ENCODE data around the gene CDH15. TPM values are rescaled to one million over a fixed set of nuclear protein-coding genes. Genes with fewer than 3 reads are reported as not detected.

CDH15 gene
- total and polyA plus RNA-seq, 2 of the 13 experiments (the other 11 are each of a cell fraction or from before 2014, with no cell fraction given): 0.74 to 2.2 TPM

DNA sequence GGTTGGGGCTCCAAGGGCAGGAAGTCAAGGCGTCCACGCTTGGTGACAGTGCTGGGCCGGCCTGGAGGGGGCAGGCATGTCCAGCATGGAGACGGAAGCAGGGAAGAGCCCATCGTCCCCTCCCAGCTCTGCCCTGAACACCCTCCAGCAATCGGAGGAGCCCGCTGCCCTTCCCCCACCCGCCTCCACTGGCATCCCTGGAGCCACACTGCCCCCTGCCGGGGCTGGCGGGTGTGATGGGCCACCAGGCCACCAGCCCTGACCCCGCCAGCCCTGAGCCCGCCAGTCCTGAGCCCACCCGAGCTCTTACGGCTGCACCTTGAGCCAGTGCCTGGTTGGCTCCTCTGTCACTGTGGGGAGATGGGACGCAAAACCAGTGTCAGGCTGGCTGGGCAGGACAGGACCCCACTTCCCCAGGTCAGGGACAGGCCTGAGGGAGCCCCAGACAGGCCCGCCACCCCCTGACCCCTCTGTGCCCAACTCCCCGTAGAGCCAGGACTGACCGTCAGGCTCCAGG lies 4.1 kb upstream of the CDH15 start (continued):
- TF ChIP-seq GZF1 (CRISPR knock-in tag; IDR thresholded peaks at IDR 0.05) (peak; percentile 92), NFE2L2 (IDR thresholded peaks at IDR 0.05; ENCODE audit: low read length) (no peak), ZSCAN29 (CRISPR knock-in tag; conservative IDR thresholded peaks at IDR 0.05) (peak; percentile 67; the same call in 1 of the 2 replicates), NFATC3 (CRISPR knock-in tag; IDR thresholded peaks at IDR 0.05) (no peak), MATR3 (CRISPR knock-in tag; IDR thresholded peaks at IDR 0.05) (peak; percentile 79; the same call in 1 of the 2 replicates), ARNTL (CRISPR knock-in tag; IDR thresholded peaks at IDR 0.05) (peak; percentile 60; the same call in 1 of the 2 replicates), CHD2 (IDR thresholded peaks at IDR 0.05; ENCODE audit: low read depth, low read length) (peak; percentile 85), FOXP1 (IDR thresholded peaks at IDR 0.05) (no peak), FOXP1 (CRISPR knock-in tag; IDR thresholded peaks at IDR 0.05) (no peak), ZNF776 (CRISPR knock-in tag; IDR thresholded peaks at IDR 0.05) (peak; percentile 82; the same call in 1 of the 2 replicates), ZNF17 (CRISPR knock-in tag; IDR thresholded peaks at IDR 0.05) (no peak), ZNF207 (IDR thresholded peaks at IDR 0.05; ENCODE audit: borderline replicate concordance) (no peak), ZNF251 (CRISPR knock-in tag; IDR thresholded peaks at IDR 0.05) (no peak), ZNF607 (CRISPR knock-in tag; IDR thresholded peaks at IDR 0.05; ENCODE audit: borderline replicate concordance) (peak; percentile 88), ZNF101 (CRISPR knock-in tag; IDR thresholded peaks at IDR 0.05; ENCODE audit: borderline replicate concordance, low read depth) (no peak), ZNF143 (CRISPR knock-in tag; IDR thresholded peaks at IDR 0.05) (no peak), ZNF782 (CRISPR knock-in tag; IDR thresholded peaks at IDR 0.05; ENCODE audit: borderline replicate concordance) (peak; percentile 89; the same call in 1 of the 2 replicates), ZNF496 (CRISPR knock-in tag; IDR thresholded peaks at IDR 0.05; ENCODE audit: insufficient replicate concordance) (no peak)
- TF ChIP-seq, protein P1, sequence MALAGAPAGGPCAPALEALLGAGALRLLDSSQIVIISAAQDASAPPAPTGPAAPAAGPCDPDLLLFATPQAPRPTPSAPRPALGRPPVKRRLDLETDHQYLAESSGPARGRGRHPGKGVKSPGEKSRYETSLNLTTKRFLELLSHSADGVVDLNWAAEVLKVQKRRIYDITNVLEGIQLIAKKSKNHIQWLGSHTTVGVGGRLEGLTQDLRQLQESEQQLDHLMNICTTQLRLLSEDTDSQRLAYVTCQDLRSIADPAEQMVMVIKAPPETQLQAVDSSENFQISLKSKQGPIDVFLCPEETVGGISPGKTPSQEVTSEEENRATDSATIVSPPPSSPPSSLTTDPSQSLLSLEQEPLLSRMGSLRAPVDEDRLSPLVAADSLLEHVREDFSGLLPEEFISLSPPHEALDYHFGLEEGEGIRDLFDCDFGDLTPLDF (CRISPR knock-in tag; IDR thresholded peaks at IDR 0.05): no peak
- TF ChIP-seq, protein P2, sequence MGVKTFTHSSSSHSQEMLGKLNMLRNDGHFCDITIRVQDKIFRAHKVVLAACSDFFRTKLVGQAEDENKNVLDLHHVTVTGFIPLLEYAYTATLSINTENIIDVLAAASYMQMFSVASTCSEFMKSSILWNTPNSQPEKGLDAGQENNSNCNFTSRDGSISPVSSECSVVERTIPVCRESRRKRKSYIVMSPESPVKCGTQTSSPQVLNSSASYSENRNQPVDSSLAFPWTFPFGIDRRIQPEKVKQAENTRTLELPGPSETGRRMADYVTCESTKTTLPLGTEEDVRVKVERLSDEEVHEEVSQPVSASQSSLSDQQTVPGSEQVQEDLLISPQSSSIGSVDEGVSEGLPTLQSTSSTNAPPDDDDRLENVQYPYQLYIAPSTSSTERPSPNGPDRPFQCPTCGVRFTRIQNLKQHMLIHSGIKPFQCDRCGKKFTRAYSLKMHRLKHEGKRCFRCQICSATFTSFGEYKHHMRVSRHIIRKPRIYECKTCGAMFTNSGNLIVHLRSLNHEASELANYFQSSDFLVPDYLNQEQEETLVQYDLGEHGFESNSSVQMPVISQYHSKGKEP (CRISPR knock-in tag; IDR thresholded peaks at IDR 0.05): peak; percentile 75; the same call in 1 of the 2 replicates
- TF ChIP-seq, protein P3, sequence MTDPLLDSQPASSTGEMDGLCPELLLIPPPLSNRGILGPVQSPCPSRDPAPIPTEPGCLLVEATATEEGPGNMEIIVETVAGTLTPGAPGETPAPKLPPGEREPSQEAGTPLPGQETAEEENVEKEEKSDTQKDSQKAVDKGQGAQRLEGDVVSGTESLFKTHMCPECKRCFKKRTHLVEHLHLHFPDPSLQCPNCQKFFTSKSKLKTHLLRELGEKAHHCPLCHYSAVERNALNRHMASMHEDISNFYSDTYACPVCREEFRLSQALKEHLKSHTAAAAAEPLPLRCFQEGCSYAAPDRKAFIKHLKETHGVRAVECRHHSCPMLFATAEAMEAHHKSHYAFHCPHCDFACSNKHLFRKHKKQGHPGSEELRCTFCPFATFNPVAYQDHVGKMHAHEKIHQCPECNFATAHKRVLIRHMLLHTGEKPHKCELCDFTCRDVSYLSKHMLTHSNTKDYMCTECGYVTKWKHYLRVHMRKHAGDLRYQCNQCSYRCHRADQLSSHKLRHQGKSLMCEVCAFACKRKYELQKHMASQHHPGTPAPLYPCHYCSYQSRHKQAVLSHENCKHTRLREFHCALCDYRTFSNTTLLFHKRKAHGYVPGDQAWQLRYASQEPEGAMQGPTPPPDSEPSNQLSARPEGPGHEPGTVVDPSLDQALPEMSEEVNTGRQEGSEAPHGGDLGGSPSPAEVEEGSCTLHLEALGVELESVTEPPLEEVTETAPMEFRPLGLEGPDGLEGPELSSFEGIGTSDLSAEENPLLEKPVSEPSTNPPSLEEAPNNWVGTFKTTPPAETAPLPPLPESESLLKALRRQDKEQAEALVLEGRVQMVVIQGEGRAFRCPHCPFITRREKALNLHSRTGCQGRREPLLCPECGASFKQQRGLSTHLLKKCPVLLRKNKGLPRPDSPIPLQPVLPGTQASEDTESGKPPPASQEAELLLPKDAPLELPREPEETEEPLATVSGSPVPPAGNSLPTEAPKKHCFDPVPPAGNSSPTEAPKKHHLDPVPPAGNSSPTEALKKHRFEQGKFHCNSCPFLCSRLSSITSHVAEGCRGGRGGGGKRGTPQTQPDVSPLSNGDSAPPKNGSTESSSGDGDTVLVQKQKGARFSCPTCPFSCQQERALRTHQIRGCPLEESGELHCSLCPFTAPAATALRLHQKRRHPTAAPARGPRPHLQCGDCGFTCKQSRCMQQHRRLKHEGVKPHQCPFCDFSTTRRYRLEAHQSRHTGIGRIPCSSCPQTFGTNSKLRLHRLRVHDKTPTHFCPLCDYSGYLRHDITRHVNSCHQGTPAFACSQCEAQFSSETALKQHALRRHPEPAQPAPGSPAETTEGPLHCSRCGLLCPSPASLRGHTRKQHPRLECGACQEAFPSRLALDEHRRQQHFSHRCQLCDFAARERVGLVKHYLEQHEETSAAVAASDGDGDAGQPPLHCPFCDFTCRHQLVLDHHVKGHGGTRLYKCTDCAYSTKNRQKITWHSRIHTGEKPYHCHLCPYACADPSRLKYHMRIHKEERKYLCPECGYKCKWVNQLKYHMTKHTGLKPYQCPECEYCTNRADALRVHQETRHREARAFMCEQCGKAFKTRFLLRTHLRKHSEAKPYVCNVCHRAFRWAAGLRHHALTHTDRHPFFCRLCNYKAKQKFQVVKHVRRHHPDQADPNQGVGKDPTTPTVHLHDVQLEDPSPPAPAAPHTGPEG (CRISPR knock-in tag; IDR thresholded peaks at IDR 0.05): 0 out of 2 replicates have a peak, but pooled peaks have one; percentile 46
- TF ChIP-seq, protein P4, sequence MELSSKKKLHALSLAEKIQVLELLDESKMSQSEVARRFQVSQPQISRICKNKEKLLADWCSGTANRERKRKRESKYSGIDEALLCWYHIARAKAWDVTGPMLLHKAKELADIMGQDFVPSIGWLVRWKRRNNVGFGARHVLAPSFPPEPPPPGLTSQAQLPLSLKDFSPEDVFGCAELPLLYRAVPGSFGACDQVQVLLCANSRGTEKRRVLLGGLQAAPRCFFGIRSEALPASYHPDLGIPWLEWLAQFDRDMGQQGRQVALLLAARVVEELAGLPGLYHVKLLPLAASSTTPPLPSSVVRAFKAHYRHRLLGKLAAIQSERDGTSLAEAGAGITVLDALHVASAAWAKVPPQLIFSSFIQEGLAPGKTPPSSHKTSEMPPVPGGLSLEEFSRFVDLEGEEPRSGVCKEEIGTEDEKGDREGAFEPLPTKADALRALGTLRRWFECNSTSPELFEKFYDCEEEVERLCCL (CRISPR knock-in tag; IDR thresholded peaks at IDR 0.05; ENCODE audit: borderline replicate concordance): peak; percentile 76; the same call in 1 of the 2 replicates
